ENCODE measurements around the gene MBTPS2.

DNA sequence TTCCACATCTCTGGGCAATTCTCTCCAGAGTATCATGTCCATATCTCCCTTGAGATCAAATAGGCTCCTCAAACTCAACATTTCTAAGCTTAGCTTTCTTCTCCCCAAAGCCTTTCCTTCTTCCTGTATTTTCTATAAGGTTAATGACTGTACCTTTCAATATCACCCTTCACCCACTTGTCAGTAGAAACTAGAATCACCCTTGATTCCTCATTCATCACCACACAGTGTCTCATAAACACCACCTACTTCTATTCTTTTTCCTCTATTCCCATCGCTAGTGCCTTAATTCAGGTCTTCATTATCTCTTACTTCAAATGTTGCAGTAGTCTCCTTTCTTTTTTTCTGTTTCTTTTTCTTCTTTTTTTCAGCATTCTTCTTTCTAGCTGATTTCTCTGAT lies 72.8 kb downstream of the MBTPS2 start:
- no peak for TF ChIP-seq POLR2A (IDR thresholded peaks at IDR 0.05; ENCODE audit: low read length)
- TF ChIP-seq GATA1 (IDR thresholded peaks at IDR 0.05; ENCODE audit: low read depth, low read length) = no peak
